ENCODE data around the gene PACRG. TPM values are rescaled to one million over a fixed set of nuclear protein-coding genes. Genes with fewer than 3 reads are reported as not detected.

PACRG gene
- total and polyA plus RNA-seq, 12 donors: 2.1 to 34.6 (median 10.0) TPM

GRCh38 chr6:163335671-163336545, 608.1 kb downstream of the PACRG start:
- WGBS, 2 donors: 18 to 19% methylated on average over 29 of the region's 29 CpGs
- intact Hi-C loops (cut with DNase I): loop anchor here (1.0 to 10.0 kb wide), 10 partner anchors 76 to 769 kb away; partner anchors contain the start of gene QKI (in 6 of the 10)
- H3K9me3 ChIP-seq: no peaks in the 10 kb centered on the region
- H3K4me3 ChIP-seq: peak overlapping the region in 3 of 10 donors; percentile 3 to 14 (median 5)
- peak; percentile 84 to 93 for DNase-seq
- H3K36me3 ChIP-seq: no peaks in the 10 kb centered on the region
- peak in 2 of 9 donors; percentile 11 to 22 for TF ChIP-seq CTCF (IDR thresholded peaks at IDR 0.05)
- H3K27me3 ChIP-seq: no peaks in the 10 kb centered on the region
- H3K27ac ChIP-seq: peak overlapping the region; percentile 85 to 98 (median 94)
- peaks cover 19 to 80% (median 63%) of the 10 kb centered on the region in 9 donors for H3K4me1 ChIP-seq
- peak; percentile 84 to 95 (median 92) for ATAC-seq

DNA sequence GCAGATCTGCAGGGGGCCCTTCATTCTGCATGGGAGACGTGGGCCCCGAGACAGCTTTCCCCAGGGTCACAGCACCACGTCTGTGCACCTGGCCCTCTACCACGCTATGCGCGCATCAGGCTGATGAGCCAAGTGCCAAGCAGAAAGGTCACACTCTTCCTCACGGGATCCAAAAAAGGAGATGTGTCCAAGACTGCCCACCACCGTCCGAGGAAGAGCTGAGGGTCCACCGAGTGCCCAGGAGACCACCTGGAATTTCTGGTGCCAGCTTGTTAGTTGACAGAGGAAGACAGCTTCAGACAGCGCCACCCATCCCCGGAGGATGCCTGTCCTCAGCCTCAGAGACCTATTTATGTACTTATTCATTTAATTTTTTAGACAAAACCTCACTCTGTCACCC, 609.2 kb downstream of the PACRG start:
- 90 to 97% methylated on average over 12 of the region's 12 CpGs for WGBS, 2 donors
- H3K36me3 ChIP-seq: no peaks in the 10 kb centered on the region
- H3K4me1 ChIP-seq: peaks cover 23 to 85% (median 60%) of the 10 kb centered on the region in 9 donors
- intact Hi-C loops (cut with DNase I): loop anchor here (5.0 to 10.0 kb wide), 9 partner anchors 75 to 768 kb away; partner anchors contain the start of gene QKI (in 6 of the 10)
- DNase-seq: no peak
- no peak for ATAC-seq
- no peak for TF ChIP-seq CTCF (IDR thresholded peaks at IDR 0.05)
- no peaks in the 10 kb centered on the region for H3K9me3 ChIP-seq
- H3K4me3 ChIP-seq: no peak overlapping the region
- no peaks in the 10 kb centered on the region for H3K27me3 ChIP-seq
- H3K27ac ChIP-seq: peak overlapping the region in 9 of 10 donors; percentile 88 to 98 (median 95)

DNA sequence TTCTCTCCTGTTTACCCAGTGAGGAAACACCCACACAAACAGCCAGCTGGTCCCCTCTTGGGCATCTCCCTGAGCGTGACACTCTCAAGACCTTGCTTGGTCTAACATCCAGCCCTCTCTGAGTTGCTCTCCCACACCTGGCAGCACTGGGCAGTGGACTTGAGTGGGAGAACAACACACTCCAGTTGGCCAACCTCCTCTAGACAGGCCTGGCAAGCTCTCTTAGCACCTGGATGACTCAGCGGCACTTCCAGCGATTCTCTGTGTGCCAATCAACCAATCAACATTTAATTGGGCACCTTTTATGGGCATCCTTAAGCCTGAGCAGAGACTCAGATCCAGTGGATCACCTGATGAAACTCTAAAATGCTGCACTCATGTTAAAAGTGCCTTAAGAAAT, 610.2 kb downstream of the PACRG start:
- WGBS, 2 donors: 82 to 83% methylated on average over 3 of the region's 3 CpGs
- H3K9me3 ChIP-seq: no peaks in the 10 kb centered on the region

More for the DNA sequence above, 610.2 kb downstream of the PACRG start:
- Histone ChIP-seq H3K27me3 (no peaks in the 10 kb centered on the region), H3K27ac (peak overlapping the region; percentile 71 to 98 (median 86)), H3K4me3 (no peak overlapping the region), H3K36me3 (no peaks in the 10 kb centered on the region), H3K4me1 (peaks cover 26 to 86% (median 60%) of the 10 kb centered on the region in 9 donors)
- TF ChIP-seq CTCF (IDR thresholded peaks at IDR 0.05): no peak
- DNase-seq (no peak), ATAC-seq (no peak)
- intact Hi-C loops (cut with DNase I): loop anchor here (5.0 to 10.0 kb wide), 9 partner anchors 74 to 767 kb away; partner anchors contain the start of gene QKI (in 6 of the 10)

All from heart right ventricle (tissue), 16 donors.